CD4-positive, alpha-beta T cell treated with Interleukin-6 at 100 ng/mL for 8 hours (primary cell): ENCODE data around the gene GPR21.
A peak's percentile ranks its signal among the peaks of the same experiment; 100 is the strongest.

ENCODE experiments used
- DNase-seq: peaks from one replicate; pipeline ENCODE4 v3.0.0-alpha.2; 2020; ENCODE audit warnings: mixed read lengths, low spot score

Gene GPR21, protein sequence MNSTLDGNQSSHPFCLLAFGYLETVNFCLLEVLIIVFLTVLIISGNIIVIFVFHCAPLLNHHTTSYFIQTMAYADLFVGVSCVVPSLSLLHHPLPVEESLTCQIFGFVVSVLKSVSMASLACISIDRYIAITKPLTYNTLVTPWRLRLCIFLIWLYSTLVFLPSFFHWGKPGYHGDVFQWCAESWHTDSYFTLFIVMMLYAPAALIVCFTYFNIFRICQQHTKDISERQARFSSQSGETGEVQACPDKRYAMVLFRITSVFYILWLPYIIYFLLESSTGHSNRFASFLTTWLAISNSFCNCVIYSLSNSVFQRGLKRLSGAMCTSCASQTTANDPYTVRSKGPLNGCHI

DNA sequence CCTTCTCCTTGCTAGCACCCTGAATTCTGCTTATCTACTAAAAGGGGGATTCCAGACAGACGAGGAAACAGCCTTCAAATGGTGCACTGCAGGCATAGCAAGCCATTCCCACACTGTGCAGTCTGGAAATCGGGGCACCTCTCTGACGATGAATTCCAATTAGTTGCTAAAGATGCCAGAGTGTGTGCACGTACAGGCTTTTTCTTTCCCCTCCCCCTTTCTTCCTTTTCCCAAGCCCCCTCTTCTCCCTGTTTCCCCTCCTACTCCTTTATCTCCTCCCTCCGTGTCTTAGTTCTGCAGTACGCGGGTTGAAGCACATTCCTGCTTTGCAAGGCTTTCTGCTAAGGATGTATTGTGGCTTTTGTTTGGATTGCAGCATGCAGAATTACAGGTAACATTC lies at the start of gene GPR21:
GPR21 (plus strand) TSS at position 316 of the 400 bp plus-strand sequence. CDS start 900 bp downstream, outside the sequence.
- DNase-seq, result no peak

DNA sequence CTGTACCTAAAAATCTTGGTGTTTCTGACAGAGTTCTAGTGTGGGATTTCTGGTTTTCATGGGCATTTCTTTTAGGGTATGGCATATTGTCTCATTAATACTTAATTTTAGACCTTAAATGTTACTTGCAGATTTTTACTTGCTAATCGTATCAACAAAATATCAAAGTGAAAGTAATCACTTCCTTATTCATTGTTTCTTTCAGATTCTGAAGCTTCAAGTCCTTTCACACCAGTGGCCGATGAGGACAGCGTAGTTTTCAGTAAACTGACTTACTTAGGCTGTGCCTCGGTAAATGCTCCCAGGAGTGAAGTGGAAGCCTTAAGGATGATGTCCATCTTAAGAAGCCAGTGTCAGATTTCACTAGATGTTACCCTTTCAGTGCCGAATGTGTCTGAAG lies 47.5 kb upstream of the GPR21 start:
- no peak for DNase-seq

DNA sequence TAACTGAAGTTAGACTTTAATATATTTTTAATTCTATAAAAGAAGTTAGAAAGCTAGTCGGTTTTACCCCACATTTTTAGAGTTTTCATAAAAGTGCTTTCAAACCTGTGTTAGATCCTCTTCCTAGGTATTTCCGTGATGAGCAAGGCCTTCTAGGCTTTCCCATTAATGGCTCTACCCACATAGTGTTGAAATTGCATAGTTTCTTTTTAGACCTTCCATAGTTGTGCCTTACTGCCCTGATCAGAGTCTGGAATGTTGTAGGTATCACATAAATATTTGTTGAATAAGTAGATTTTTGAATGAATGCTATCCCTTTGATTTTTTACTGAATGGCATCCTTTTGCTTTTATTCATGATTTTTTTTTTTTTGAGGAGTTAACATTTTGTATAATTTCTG lies 45.3 kb upstream of the GPR21 start:
- DNase-seq, result no peak

DNA sequence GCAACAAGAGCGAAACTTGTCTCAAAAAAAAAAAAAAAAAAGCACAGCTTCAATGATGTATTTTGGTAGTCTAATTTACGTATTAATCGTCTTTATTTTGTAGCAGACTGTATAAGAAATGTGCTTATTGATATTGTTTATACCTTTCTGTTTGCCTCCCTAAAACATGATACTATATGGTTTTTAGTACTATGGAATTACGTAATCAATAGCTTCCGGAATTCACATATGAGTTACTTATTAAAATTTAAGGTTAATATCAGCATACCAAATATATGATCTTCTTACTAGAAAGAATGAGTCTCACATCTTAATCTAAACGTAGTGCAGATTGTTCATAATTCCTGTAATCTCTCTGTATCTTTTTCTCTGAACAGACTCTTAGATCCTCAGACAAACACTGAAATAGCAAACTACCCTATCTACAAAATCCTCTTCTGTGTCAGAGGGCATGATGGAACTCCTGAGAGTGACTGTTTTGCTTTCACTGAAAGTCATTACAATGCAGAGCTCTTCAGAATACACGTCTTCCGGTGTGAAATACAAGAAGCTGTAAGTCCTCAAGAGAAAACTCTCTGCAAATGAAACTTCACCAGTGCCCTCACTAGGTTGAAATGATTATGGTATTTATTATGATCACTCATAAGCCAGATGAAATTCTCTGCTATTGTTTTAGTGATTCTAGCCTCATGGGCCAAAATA lies 44.4 kb upstream of the GPR21 start:
- DNase-seq, result no peak

DNA sequence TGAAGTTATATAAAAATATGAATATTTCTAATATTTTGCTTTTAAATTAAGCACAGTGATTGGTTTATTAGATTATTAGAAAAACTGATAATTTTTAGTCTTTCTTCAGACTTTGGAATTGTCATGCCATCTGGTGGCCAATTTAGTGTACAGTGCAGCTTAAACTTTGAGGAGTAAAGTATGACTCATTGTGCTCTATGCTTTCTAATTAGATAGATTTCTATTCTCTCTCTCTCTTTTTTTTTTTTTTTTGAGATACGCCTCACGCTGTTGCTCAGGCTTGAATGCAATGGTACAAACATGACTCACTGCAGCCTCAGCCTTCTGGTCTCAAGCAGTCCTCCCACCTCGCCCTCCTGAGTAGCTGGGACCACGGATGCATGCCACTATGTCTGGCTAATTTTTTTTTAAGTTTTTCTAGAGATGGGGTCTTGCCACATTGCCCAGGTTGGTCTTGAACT lies 42.1 kb upstream of the GPR21 start:
- peak; percentile 23 for DNase-seq

DNA sequence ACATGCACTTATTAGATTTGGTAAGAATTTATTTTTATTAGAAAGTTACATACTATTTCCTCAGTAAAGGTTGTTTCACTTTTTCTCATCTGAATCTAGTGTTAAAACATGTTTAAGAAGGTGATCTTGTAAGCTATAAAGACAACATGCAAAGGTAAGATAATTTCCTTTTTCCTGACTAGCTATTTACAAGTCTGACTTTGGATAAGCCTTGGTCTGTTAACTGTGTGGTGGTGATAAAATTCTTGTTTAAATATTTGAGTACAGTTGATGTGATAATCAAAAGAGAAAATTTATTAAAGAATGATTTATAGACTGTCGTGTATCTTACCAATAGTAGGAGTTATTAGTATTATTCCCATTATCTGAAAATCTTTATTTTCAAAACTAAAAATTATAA lies 36.9 kb upstream of the GPR21 start:
- no peak for DNase-seq

DNA sequence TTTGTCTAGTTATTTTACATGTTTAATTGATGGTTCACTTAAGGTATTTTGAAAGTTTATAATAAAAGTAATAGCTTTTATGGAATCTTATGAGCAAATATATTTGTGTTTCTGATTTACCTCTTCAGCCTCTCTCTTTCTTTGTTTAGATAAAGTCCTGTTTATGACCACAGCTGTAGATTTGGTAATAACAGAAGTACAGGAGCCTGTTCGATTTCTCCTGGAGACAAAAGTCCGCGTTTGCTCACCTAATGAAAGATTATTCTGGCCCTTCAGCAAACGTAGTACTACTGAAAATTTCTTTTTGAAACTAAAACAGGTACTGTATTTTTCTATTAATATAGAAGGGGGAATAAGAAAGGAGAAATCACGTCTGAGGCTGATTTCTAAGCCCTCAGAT lies 35.0 kb upstream of the GPR21 start:
- DNase-seq, result no peak

DNA sequence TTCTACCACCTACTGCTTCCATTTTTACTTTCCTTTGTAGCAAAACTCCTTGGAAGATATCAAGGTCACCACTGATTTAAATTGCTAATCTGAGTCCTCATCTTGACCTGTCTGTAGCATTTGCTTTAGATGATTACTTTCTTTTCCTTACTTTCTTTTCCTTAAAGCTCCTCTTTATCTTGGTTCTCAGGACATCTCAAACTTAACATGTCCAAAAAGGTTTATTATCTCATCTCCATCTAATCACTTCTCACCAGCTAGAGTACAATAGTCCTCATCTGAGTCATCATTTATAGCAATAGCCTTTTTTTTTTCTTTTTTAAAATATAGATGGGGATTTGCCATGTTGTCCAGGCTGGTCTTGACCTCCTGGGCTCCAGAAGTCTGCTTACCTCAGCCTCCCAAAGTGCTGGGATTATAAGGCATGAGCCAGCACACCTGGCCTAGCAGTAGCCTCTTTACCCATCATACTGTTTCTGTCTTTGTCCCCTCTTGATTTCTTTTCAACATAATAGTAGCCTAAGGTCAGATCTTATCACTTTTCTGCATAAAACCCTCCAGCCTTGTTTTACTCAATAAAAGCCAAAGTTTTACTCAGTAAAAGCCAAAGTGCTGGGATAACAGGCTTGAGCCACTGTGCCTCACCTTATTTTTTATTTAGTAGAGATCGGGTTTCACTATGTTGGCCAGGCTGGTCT lies 32.9 kb upstream of the GPR21 start:
- DNase-seq, result no peak

DNA sequence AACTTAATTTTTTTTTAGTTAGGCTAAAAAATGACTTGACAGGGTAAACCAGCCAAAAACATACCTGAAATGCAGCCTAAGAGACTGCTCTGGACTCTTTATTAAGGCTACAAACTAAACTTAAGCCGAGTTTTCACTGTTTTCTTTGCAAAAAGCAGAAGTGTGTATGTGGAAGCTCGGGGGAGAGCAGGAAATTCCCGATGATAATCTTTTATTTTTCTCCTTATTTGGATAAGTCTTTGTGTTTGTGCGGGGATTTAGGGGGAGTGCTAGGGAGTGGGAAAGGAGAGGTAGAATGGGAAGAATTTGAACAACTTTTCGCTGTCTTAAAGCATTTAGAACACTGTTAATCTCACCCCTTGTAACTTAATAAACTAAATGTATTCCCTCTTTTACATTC lies 30.7 kb upstream of the GPR21 start:
- no peak for DNase-seq

DNA sequence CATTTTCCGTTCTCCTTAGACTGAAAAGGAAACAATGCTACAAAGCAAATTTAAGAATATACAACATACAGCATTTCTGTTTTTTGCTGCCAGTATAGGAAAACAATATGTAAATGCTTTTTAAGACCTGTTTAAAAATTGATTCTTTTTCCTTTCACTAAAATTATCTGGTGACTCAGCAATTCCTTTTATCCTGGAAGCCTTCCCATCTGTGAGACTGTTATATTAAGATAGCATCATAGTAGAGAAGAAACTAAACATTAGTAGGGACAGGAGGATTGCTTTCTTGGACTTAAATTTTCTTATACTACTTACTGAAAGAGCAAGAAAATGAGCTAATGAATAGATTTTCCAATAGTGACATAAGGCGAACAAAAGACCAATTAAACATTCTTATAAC lies 30.0 kb upstream of the GPR21 start:
- no peak for DNase-seq

DNA sequence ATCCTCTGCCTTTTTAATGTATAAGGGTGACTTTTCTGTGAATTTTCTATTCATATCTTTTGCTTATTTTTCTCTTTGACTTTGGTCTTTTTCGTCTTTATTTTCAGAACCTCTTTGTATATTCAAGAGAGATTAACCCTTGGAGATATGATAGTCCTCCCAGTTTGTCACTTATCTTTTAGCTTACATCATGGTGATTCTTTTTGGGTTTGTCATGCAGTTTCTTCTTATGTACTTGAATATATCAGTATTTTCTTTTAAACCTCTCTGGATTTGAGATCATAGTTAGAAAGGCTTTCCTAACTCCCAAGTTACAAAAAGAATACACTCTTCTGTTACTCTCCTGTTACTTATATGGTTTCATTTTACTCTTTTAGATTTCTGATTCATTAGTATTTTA lies 27.5 kb upstream of the GPR21 start:
- no peak for DNase-seq

DNA sequence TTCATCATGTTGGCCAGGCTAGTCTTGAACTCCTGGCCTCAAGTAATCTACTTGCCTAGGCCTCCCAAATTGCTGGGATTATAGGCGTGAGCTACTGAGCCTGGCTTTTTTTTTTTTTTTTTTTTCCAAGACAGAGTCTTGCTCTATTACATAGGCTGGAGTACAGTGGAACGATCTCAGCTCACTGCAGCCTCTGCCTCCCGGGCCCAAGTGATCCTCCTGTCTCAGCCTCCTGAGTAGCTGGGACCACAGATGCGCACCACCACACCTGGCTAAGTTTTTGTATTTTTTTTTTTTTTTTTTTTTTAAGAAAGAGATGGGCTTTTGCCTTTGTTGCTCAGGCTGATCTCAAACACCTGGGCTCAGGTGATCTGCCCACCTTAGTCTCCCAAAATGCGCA lies 26.2 kb upstream of the GPR21 start:
- DNase-seq, result no peak

DNA sequence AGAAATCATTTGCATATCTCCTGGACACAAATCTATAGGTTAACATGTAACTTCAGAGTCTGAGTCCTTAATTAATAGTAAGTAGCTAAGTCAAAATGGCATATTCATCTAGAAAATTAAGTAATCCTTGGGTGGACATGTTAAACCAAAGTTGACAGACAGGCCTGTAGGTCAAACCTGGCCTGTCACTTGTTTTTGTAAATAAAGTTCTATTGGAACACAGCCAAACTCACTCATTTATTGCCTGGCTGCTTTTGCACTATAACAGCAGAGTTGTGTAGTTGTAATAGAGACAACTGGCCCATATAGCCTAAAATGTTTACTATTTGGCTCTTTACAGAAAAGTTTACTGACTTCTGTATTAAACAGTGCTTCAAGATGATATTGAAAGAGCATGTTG lies 24.6 kb upstream of the GPR21 start:
- no peak for DNase-seq

DNA sequence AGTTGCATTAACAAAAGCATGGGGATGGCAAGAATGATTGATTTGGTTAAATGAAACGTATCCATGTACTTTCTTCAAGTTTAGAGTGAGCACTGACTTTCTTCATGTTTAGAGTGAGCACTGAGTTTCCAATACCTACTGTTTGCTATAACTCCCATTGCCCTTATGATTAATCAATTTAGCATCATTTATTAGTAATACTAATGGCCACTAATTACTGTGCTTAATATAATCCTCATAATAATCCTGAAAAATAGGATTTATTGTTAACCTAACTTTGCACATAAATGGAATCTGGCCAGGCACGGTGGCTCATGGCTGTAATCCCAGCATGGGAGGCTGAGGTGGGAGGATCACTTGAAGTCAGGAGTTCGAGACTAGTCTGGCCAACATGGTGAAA lies 22.1 kb upstream of the GPR21 start:
- no peak for DNase-seq

DNA sequence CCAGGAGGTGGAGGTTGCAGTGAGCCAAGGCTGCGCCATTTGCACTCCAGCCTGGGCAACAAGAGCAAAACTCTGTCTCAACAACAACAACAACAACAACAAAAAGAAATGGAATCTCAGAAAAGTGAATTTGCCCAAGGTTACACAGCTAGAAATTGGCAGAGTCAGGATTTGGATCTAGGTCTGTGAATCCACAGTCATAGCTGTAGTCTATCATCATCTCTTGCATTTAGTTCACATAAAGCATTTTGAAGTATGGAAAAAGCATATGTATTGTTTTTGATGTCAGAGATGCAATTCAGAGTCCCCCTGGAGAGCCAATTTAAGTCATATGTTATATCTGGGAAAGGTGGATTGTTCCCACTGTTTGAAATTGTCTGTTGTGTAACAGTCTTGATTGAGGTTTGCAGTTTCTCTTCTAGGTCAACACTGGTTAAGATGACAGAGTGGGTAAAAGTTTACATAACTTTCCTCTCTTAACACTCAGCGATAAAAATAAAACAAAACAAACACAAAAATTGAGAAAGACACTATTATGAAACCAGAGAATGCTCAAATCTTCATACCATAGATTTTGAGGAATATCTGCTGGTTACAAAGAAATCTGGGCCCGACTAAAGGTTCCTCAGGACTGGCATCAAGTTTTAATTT lies 21.5 kb upstream of the GPR21 start:
- DNase-seq, result no peak

DNA sequence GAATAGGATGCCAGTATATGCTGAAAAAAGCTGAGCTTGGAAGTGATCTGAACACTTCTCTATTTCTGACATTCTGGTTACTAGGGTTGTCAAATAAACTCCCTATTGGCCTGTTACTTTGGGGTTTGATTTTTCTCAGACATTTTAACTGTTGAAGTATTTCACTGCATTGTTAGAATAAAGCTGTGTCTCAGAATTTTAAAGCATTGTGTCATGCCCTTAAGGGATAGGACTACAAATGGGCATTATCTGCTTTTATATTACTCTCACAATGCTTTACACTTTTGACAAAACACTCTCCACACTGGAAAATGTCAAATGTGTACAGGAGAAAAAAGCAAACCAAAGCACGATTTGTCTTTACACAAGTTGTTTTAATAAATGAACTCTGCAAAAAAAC lies 16.8 kb upstream of the GPR21 start:
- DNase-seq, result no peak

DNA sequence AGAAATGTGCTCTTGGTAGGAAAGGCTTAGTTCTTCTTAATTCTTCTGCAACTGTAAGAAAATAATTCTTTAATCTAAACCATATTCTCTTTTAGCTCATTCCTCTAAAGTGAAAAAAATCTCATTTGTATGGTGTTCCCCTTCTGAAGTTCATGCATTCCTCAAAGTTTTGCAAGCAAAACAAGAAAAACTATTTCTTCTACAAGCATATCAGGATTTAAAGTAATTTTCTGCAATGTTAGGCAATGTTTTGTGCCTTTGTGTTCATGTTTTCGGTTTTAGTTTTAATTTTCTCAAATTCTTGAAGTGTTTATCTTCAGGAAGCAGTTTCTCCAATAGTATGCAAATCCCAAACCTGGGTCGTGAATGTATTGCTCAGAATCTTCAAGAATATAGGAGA lies 12.7 kb upstream of the GPR21 start:
- no peak for DNase-seq

DNA sequence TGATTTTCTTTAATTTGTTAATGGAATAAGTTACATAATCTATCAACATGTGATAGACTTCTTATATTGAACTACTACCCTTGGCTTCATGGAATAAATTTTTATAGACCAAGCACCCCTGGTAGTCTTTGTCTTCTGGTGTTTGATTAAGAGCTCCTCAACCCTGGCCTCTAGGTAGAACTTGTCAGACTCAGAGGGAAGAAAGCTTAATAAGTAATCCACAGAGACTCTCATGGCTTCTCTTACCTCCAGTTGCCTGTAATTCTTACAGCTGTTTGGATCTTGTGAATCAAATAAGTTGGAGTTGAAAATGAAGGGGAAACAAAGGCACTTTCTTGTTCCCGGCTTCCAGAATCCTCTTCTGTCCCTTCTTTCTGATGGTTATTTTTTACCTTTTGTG lies 7.0 kb upstream of the GPR21 start:
- DNase-seq, result no peak

DNA sequence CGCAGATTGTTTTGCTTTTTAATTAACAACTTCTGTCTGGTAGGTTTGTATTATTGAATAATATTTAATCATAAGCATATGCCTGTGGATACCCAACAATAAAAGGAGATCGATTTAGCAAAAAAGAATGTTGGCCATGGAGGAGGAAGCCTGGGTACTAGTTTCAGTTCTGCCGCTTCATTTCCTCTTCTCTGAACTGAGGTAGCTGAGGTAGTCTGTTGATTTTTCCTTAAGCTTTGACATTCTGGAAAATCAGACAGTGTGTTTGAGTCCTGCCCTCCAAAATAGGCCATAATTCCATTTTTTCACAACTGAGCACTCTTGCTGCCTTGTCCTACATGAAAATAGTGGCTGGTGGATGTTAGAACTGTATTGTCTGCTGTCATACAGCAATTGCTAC lies 6.0 kb upstream of the GPR21 start:
- DNase-seq, result no peak

DNA sequence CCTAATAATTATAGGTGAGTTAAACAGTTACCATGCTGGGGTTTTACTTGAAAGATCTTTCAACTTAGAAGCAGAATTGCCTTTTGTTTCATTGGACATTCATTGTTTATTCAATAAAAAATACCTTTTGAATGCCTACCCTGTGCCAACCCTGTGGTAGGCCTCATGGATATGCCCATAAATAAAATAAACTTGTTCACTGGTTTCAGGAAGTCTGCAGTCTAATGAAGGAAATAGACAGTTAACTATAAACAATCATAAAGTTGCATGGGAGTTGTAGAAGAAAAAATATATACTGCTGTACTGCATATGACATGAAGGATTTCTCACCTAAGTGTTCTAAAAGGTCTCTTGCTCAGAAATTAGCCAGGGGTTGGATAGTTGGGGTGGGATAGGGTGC lies 5.3 kb upstream of the GPR21 start:
- DNase-seq, result no peak

DNA sequence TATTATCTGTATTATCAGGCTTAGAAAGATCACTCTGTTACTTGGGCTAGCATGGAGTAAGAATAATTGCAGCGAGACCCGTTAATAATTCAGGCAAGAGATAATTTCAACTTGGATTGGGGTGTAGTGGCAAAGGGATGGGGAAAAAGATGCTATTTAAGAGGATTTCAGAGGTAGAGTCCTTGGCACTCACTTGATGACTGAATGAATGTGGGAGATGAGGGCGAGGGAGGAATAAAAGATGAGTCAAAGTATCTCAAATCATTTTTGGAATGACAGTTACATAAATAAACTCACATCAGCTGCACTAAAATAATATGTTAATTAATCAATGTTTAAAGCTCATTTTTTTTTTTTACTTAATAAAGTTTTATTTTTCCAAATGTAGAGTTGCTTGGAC lies 4.5 kb upstream of the GPR21 start:
- no peak for DNase-seq

DNA sequence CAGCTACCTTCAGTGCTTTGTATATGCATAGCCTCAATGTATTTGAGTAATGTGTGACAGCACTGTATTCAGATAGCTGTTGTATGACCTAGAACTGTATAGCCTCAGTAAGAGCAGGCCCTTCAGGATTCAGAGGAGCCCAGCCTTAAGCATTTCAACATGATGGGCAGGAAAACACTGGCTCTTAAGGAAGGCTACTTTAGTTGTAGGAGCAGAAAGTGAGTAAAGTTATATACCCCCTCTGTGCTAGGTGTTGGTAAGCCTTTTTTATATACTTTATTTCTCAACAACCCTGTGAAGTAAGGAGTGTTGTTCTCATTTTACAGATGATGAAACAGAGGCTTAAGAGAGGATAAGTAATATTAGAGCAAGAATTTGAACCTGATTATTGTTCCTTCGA lies 1.5 kb upstream of the GPR21 start:
- DNase-seq, result no peak
